Neural cell (in vitro differentiated cells): ENCODE data around the gene TMEM255B. TPM values are rescaled to one million over a fixed set of nuclear protein-coding genes. Genes with fewer than 3 reads are reported as not detected.

Experiments used
- H2AFZ ChIP-seq: fragments of 200-600, 300-800 bp; sonication (generic), shearing (Covaris generic); 2 replicates; pipeline ENCODE4 v1.6.0; 2014; ENCODE audit warnings: low read depth, mild to moderate bottlenecking, antibody characterized with exemption, low read length, moderate library complexity
- H3F3A ChIP-seq: fragments of 200-600 bp; shearing (Covaris generic); 2 replicates; pipeline ENCODE4 v1.6.1; 2016; ENCODE audit warnings: mild to moderate bottlenecking, moderate library complexity, mixed read lengths, antibody characterized with exemption, low read length; ENCODE audit not compliant: insufficient read depth, poor library complexity, severe bottlenecking
- H3K27ac ChIP-seq: fragments of 200-600, 300-800 bp; sonication (generic), shearing (Covaris generic); 2 replicates; pipeline ENCODE4 v1.5.1; 2014; ENCODE audit warnings: mild to moderate bottlenecking, low read length, moderate library complexity
- H3K27me3 ChIP-seq: fragments of 300-800, 200-600 bp; sonication (generic), shearing (Covaris generic); 2 replicates; pipeline ENCODE4 v1.6.0; 2014; ENCODE audit warnings: mild to moderate bottlenecking, low read depth, low read length, moderate library complexity; ENCODE audit not compliant: insufficient read depth
- H3K36me3 ChIP-seq: fragments of 300-800, 200-600 bp; sonication (generic), shearing (Covaris generic); 2 replicates; pipeline ENCODE4 v1.5.1; 2014; ENCODE audit warnings: mild to moderate bottlenecking, antibody characterized with exemption, low read length, moderate library complexity; ENCODE audit not compliant: insufficient read depth
- H3K4me2 ChIP-seq: fragments of 300-800, 200-600 bp; sonication (generic), shearing (Covaris generic); 2 replicates; pipeline ENCODE4 v1.6.0; 2014; ENCODE audit warnings: mild to moderate bottlenecking, low read length
- H3K4me3 ChIP-seq: fragments of 300-800, 200-600 bp; sonication (generic), shearing (Covaris generic); 2 replicates; pipeline ENCODE4 v1.5.1; 2014; ENCODE audit warnings: mild to moderate bottlenecking, low read length, moderate library complexity
- H3K79me2 ChIP-seq: fragments of 200-600 bp; shearing (Covaris generic); replicated peaks from 2 replicates; pipeline ENCODE4 v1.6.0; 2014; ENCODE audit warnings: mild to moderate bottlenecking, low read length, moderate library complexity; ENCODE audit not compliant: insufficient read depth
- H3K9ac ChIP-seq: fragments of 300-800, 200-600 bp; sonication (generic), shearing (Covaris generic); 2 replicates; pipeline ENCODE4 v1.6.1; 2016; ENCODE audit warnings: mild to moderate bottlenecking, low read length, mixed read lengths
- H3K9me2 ChIP-seq: fragments of 200-600 bp; shearing (Covaris generic); 2 replicates; pipeline ENCODE4 v1.6.1; 2016; ENCODE audit warnings: mild to moderate bottlenecking, low read length, mixed read lengths; ENCODE audit not compliant: insufficient read depth
- H3K9me3 ChIP-seq: fragments of 200-600, 300-800 bp; sonication (generic), shearing (Covaris generic); 2 replicates; pipeline ENCODE4 v1.6.1; 2016; ENCODE audit warnings: mild to moderate bottlenecking, mixed run types, low read length, moderate library complexity, mixed read lengths
- H4K20me1 ChIP-seq: fragments of 200-600 bp; shearing (Covaris generic); 2 replicates; pipeline ENCODE4 v1.6.1; 2016; ENCODE audit warnings: mild to moderate bottlenecking, mixed run types; ENCODE audit not compliant: insufficient read depth
- CTCF ChIP-seq: fragments of 450-650 bp; IDR thresholded peaks from 2 replicates; pipeline ENCODE4 v1.5.1; 2014; ENCODE audit warnings: antibody characterized with exemption, mild to moderate bottlenecking, moderate library complexity; ENCODE audit not compliant: poor library complexity, severe bottlenecking
- EP300 ChIP-seq: fragments of 450-650 bp; conservative IDR thresholded peaks from 2 replicates; pipeline ENCODE4 v1.6.1; 2014; ENCODE audit warnings: antibody characterized with exemption, mild to moderate bottlenecking, moderate library complexity; ENCODE audit not compliant: poor library complexity, severe bottlenecking
- EZH2 ChIP-seq: fragments of 200-600, 300-800 bp; shearing (Covaris generic), sonication (generic); IDR thresholded peaks from 2 replicates; pipeline ENCODE4 v1.6.1; 2014; ENCODE audit warnings: antibody characterized with exemption, low read length, borderline replicate concordance, mild to moderate bottlenecking; ENCODE audit not compliant: insufficient read depth, poor library complexity, severe bottlenecking
- MXI1 ChIP-seq: fragments of 450-650 bp; conservative IDR thresholded peaks from 2 replicates; pipeline ENCODE4 v1.6.1; 2014; ENCODE audit warnings: antibody characterized with exemption, mild to moderate bottlenecking; ENCODE audit not compliant: poor library complexity, severe bottlenecking
- POLR2AphosphoS5 ChIP-seq: IDR thresholded peaks from 2 replicates; pipeline ENCODE4 v1.6.1; 2012
- RAD21 ChIP-seq: fragments of 450-650 bp; conservative IDR thresholded peaks from 2 replicates; pipeline ENCODE4 v1.6.1; 2014; ENCODE audit warnings: antibody characterized with exemption, mild to moderate bottlenecking, moderate library complexity
- SMC3 ChIP-seq: fragments of 450-650 bp; conservative IDR thresholded peaks from 2 replicates; pipeline ENCODE4 v1.6.1; 2014; ENCODE audit warnings: antibody characterized with exemption, mild to moderate bottlenecking, moderate library complexity; ENCODE audit not compliant: poor library complexity
- TAF1 ChIP-seq: IDR thresholded peaks from 2 replicates; pipeline ENCODE4 v1.6.1; 2012; ENCODE audit warnings: low read depth
- polyA plus RNA-seq: library from polyadenylated mRNA; depleted of rRNA; stranded (reverse); fragments of >200 nt; gene quantifications from 2 replicates; pipeline ENCODE4 v1.2.3, GENCODE V29; 2014
- TF ChIP-seq, protein P1 (sequence below): IDR thresholded peaks from 2 replicates; pipeline ENCODE4 v1.6.1; 2012; ENCODE audit warnings: borderline replicate concordance

Gene TMEM255B
- polyA plus RNA-seq, 1 donor from 2014 or later, result not detected

DNA sequence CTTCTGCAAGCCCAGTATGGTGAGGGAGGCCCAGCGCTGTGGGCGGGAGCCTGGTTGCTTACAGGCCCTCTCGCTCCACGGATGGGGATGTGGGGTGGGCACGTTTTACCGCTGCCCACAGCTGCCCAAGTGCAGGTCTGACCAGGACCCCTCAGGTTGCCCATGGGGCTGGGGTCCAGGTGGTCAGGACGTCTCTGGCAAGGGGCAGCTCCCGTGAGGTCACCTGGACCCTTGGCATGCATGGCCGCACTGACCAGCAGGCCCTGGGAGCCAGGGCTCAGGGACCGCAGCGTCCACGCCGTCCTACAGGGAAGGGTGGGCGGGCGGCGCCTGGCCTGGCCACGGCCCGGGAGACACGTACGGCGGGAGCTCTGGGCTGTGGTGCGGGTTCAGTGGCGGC, 72.0 kb downstream of the TMEM255B start:
- no peaks in the 10 kb centered on the region for H3K36me3 ChIP-seq
- H3K4me2 ChIP-seq, result no peak overlapping the region
- H2AFZ ChIP-seq, result no peak overlapping the region
- no peak overlapping the region for H3K27ac ChIP-seq
- H3K9me3 ChIP-seq, result no peaks in the 10 kb centered on the region
- no peaks in the 10 kb centered on the region for H3K9me2 ChIP-seq
- H3K4me3 ChIP-seq, result no peak overlapping the region
- no peaks in the 10 kb centered on the region for H4K20me1 ChIP-seq
- no peaks in the 10 kb centered on the region for H3K79me2 ChIP-seq
- H3K9ac ChIP-seq, result no peak overlapping the region
- no peaks in the 10 kb centered on the region for H3K27me3 ChIP-seq
- TF ChIP-seq SMC3 (no peak), EZH2 (no peak), POLR2AphosphoS5 (no peak), TAF1 (no peak), RAD21 (no peak), CTCF (no peak), MXI1 (no peak), EP300 (no peak)
- TF ChIP-seq, protein P1, sequence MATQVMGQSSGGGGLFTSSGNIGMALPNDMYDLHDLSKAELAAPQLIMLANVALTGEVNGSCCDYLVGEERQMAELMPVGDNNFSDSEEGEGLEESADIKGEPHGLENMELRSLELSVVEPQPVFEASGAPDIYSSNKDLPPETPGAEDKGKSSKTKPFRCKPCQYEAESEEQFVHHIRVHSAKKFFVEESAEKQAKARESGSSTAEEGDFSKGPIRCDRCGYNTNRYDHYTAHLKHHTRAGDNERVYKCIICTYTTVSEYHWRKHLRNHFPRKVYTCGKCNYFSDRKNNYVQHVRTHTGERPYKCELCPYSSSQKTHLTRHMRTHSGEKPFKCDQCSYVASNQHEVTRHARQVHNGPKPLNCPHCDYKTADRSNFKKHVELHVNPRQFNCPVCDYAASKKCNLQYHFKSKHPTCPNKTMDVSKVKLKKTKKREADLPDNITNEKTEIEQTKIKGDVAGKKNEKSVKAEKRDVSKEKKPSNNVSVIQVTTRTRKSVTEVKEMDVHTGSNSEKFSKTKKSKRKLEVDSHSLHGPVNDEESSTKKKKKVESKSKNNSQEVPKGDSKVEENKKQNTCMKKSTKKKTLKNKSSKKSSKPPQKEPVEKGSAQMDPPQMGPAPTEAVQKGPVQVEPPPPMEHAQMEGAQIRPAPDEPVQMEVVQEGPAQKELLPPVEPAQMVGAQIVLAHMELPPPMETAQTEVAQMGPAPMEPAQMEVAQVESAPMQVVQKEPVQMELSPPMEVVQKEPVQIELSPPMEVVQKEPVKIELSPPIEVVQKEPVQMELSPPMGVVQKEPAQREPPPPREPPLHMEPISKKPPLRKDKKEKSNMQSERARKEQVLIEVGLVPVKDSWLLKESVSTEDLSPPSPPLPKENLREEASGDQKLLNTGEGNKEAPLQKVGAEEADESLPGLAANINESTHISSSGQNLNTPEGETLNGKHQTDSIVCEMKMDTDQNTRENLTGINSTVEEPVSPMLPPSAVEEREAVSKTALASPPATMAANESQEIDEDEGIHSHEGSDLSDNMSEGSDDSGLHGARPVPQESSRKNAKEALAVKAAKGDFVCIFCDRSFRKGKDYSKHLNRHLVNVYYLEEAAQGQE, result no peak
- H3F3A ChIP-seq, result no peaks in the 10 kb centered on the region

GRCh38 chr13:113832205-113832604, 73.2 kb downstream of the TMEM255B start:
- no peak for TF ChIP-seq RAD21
- TF ChIP-seq EP300, result no peak
- no peak for TF ChIP-seq TAF1
- no peak for TF ChIP-seq CTCF
- TF ChIP-seq, protein P1, result no peak
- TF ChIP-seq SMC3, result no peak
- TF ChIP-seq MXI1, result no peak
- TF ChIP-seq POLR2AphosphoS5, result no peak
- no peak for TF ChIP-seq EZH2
- Histone ChIP-seq H3K79me2 (no peaks in the 10 kb centered on the region), H3K9me3 (no peaks in the 10 kb centered on the region), H2AFZ (no peak overlapping the region), H3K4me2 (no peak overlapping the region), H4K20me1 (no peaks in the 10 kb centered on the region), H3K36me3 (no peaks in the 10 kb centered on the region), H3F3A (no peaks in the 10 kb centered on the region), H3K4me3 (no peak overlapping the region), H3K9me2 (no peaks in the 10 kb centered on the region), H3K27me3 (no peaks in the 10 kb centered on the region), H3K27ac (no peak overlapping the region), H3K9ac (no peak overlapping the region)
